Keratinocyte (primary cell): ENCODE data around the gene ABO. TPM values are rescaled to one million over a fixed set of nuclear protein-coding genes. Genes with fewer than 3 reads are reported as not detected.
"Not testable (repeated sequence)": the region's sequence is repeated elsewhere in the genome, so short reads cannot be mapped to it uniquely, and the experiment has no call there.

Experiments used
- DNase-seq: peaks from one replicate; pipeline ENCODE4 v3.0.0-alpha.2; 2011; ENCODE audit warnings: low read depth, missing footprints, low spot score
- FAIRE-seq: peaks from 2 replicates; lab custom pipeline; 2011; peaks lifted over from hg19 to GRCh38; lab: Jason Lieb, UNC
- H2AFZ ChIP-seq: 2 replicates; pipeline ENCODE4 v1.6.0; 2012; ENCODE audit warnings: low read length, control low read depth, inconsistent platforms; ENCODE audit not compliant: control insufficient read depth
- H3K27ac ChIP-seq: 2 replicates; pipeline ENCODE4 v1.5.1; 2011; ENCODE audit warnings: low read length; ENCODE audit not compliant: control insufficient read depth, insufficient read depth
- H3K27me3 ChIP-seq: 3 replicates; pipeline ENCODE4 v1.6.0; 2011; ENCODE audit warnings: low read length; ENCODE audit not compliant: control insufficient read depth, insufficient read depth; ENCODE audit errors: extremely low read depth
- H3K36me3 ChIP-seq, 2 experiments: 2 replicates in 1 of 2; 3 replicates in 1 of 2; pipeline ENCODE4 v1.5.1; 2011; ENCODE audit warnings: low read length in 2 of 2, mild to moderate bottlenecking in 1 of 2; ENCODE audit not compliant: control insufficient read depth in 2 of 2, insufficient read depth in 2 of 2; ENCODE audit errors: extremely low read depth in 1 of 2
- H3K4me1 ChIP-seq: 3 replicates; pipeline ENCODE4 v1.5.1; 2011; ENCODE audit warnings: low read length; ENCODE audit not compliant: control insufficient read depth, insufficient read depth; ENCODE audit errors: extremely low read depth
- H3K4me2 ChIP-seq: 3 replicates; pipeline ENCODE4 v1.6.0; 2011; ENCODE audit warnings: low read depth, low read length; ENCODE audit not compliant: control insufficient read depth, insufficient read depth; ENCODE audit errors: extremely low read depth
- H3K4me3 ChIP-seq, 3 experiments: fragments of 200-600 bp in 1 of 3; sonication (generic) in 1 of 3; 2 replicates in 2 of 3; 3 replicates in 1 of 3; pipeline ENCODE4 v1.5.1; 2011 to 2016; ENCODE audit warnings: low read length in 3 of 3, mild to moderate bottlenecking in 3 of 3, control low read depth in 2 of 3, inconsistent platforms in 1 of 3, low read depth in 1 of 3, mixed read lengths in 1 of 3, mixed run types in 1 of 3, moderate library complexity in 1 of 3; ENCODE audit not compliant: control insufficient read depth in 2 of 3, insufficient read depth in 2 of 3; ENCODE audit errors: extremely low read depth in 1 of 3
- H3K79me2 ChIP-seq: 2 replicates; pipeline ENCODE4 v1.6.0; 2012; ENCODE audit warnings: low read length; ENCODE audit not compliant: control insufficient read depth, insufficient read depth
- H3K9ac ChIP-seq: 3 replicates; pipeline ENCODE4 v1.6.0; 2011; ENCODE audit warnings: low read length; ENCODE audit not compliant: control insufficient read depth, insufficient read depth; ENCODE audit errors: extremely low read depth
- H3K9me1 ChIP-seq: 3 replicates; pipeline ENCODE4 v1.6.0; 2011; ENCODE audit warnings: low read length; ENCODE audit not compliant: control insufficient read depth, insufficient read depth; ENCODE audit errors: extremely low read depth
- H3K9me3 ChIP-seq: 2 replicates; pipeline ENCODE4 v1.5.1; 2012; ENCODE audit warnings: low read depth, low read length; ENCODE audit not compliant: control insufficient read depth
- H4K20me1 ChIP-seq: 3 replicates; pipeline ENCODE4 v1.6.0; 2011; ENCODE audit warnings: low read length; ENCODE audit not compliant: control insufficient read depth, insufficient read depth; ENCODE audit errors: extremely low read depth
- CTCF ChIP-seq, 3 experiments: IDR thresholded peaks in 1 of 3; conservative IDR thresholded peaks in 1 of 3; optimal IDR thresholded peaks in 1 of 3; 2 replicates in 2 of 3; 3 replicates in 1 of 3; pipeline versions ENCODE3 to v1.5.1; 2011; ENCODE audit warnings: low read length in 3 of 3, mild to moderate bottlenecking in 3 of 3, moderate library complexity in 2 of 3, control low read depth in 1 of 3, inconsistent platforms in 1 of 3; ENCODE audit not compliant: insufficient read depth in 2 of 3; ENCODE audit errors: extremely low read depth in 1 of 3
- EZH2 ChIP-seq: IDR thresholded peaks from one replicate; pipeline ENCODE4 v1.6.1; 2012; ENCODE audit warnings: inconsistent platforms, mild to moderate bottlenecking, low read length, moderate library complexity
- dilution Hi-C: fragments of 300-500 bp; cut with MboI; formaldehyde crosslinking; loops from one replicate; pipeline ENCODE4 v1.7.0; 2020; ENCODE audit warnings: low sequenced_read_pairs; ENCODE audit not compliant: extremely low pct_ligation_motif_present
- polyA plus RNA-seq, 5 experiments: library from polyadenylated mRNA; depleted of rRNA in 3 of 5; stranded (reverse) in 3 of 5; stranded (forward) in 1 of 5; unstranded in 1 of 5; fragments of >200 nt; gene quantifications; 1 replicate in 1 of 5; 2 replicates in 3 of 5; 3 replicates in 1 of 5; pipeline versions ENCODE4 v1.2.1 to v1.2.3, GENCODE V29; 2011 to 2012; ENCODE audit warnings: missing spikeins in 2 of 5, low read depth in 1 of 5, low replicate concordance in 1 of 5

Gene ABO
- polyA plus RNA-seq, 1 donor (not counting 4 experiments of a cell fraction or from before 2014, with no cell fraction given) = not detected

GRCh38 chr9:133237035-133237731, 37.8 kb downstream of the ABO start:
- peaks cover 8% of the 10 kb centered on the region for H3K4me1 ChIP-seq
- TF ChIP-seq EZH2 (no peak), CTCF (optimal IDR thresholded peaks at IDR 0.05 in 1 of 3, IDR thresholded peaks at IDR 0.05 in 1 of 3, conservative IDR thresholded peaks at IDR 0.05 in 1 of 3; ENCODE audit: extremely low read depth in 1 of 3, insufficient read depth in 2 of 3, low read length in 3 of 3) (no peak)
- no peaks in the 10 kb centered on the region for H3K36me3 ChIP-seq
- no peaks in the 10 kb centered on the region for H3K27me3 ChIP-seq
- H3K4me2 ChIP-seq = peak overlapping the region; percentile 41
- H4K20me1 ChIP-seq = no peaks in the 10 kb centered on the region
- H3K9me1 ChIP-seq = no peaks in the 10 kb centered on the region
- no peak overlapping the region for H3K4me3 ChIP-seq
- H3K27ac ChIP-seq = no peak overlapping the region
- H3K79me2 ChIP-seq = no peaks in the 10 kb centered on the region
- dilution Hi-C loops = no loop called here
- H3K9ac ChIP-seq = no peak overlapping the region
- FAIRE-seq (no peak), DNase-seq (no peak)
- H3K9me3 ChIP-seq = no peaks in the 10 kb centered on the region
- no peak overlapping the region for H2AFZ ChIP-seq

- H3K9me1 ChIP-seq, DNase-seq, dilution Hi-C loops, H3K4me1 ChIP-seq, H3K4me2 ChIP-seq, H3K27me3 ChIP-seq, H3K27ac ChIP-seq, H3K79me2 ChIP-seq, H2AFZ ChIP-seq, H3K36me3 ChIP-seq, H4K20me1 ChIP-seq, H3K9me3 ChIP-seq, FAIRE-seq, H3K9ac ChIP-seq, H3K4me3 ChIP-seq: not testable (repeated sequence)
Observed at GRCh38 chr9:133236291-133237034, 38.5 kb downstream of the ABO start.
